IMR-90 (cell line): ENCODE results near the gene ESR1. TPM values are rescaled to one million over a fixed set of nuclear protein-coding genes. Genes with fewer than 3 reads are reported as not detected.

ENCODE experiments used
- ATAC-seq: fragments of 200-7000 bp; cut with Tn5 transposase; 2 replicates; pipeline ENCODE4 v1.9.1; 2020; ENCODE audit warnings: low read depth, mild to moderate bottlenecking, moderate library complexity
- BruUV-seq: library from RNA; stranded (reverse); fragments of 400-500 nt; replicated peaks from 2 replicates; lab custom pipeline; 2021; lab: Mats Ljungman, UMichigan
- CTCF ChIA-PET: fragments of 300-600 bp; formaldehyde crosslinking; extraction: SDS; loops from one replicate; lab custom pipeline; 2021; ENCODE audit warnings: antibody characterized with exemption; lab: Yijun Ruan, JAX
- POLR2A ChIA-PET: fragments of 300-600 bp; sonication (Branson Sonifier 250); formaldehyde crosslinking; loops from one replicate; lab custom pipeline; 2022; ENCODE audit warnings: antibody characterized with exemption; ENCODE audit not compliant: unreplicated experiment; lab: Charles Lee
- DNase-seq: peaks from one replicate; pipeline ENCODE4 v3.0.0; 2013
- H2AFZ ChIP-seq: replicated peaks from 2 replicates; pipeline ENCODE3; 2013; ENCODE audit warnings: low read length, mild to moderate bottlenecking; ENCODE audit not compliant: poor library complexity
- H2AK5ac ChIP-seq: 2 replicates; pipeline ENCODE4 v1.6.1; 2013; ENCODE audit warnings: low read depth, low read length, inconsistent platforms
- H2AK9ac ChIP-seq: replicated peaks from 2 replicates; pipeline ENCODE3; 2013; ENCODE audit warnings: mild to moderate bottlenecking, low read depth, low read length, moderate library complexity; ENCODE audit not compliant: poor library complexity
- H2BK120ac ChIP-seq: 2 replicates; pipeline ENCODE4 v1.6.1; 2013; ENCODE audit warnings: low read depth, low read length, inconsistent platforms
- H2BK15ac ChIP-seq: 3 replicates; pipeline ENCODE4 v1.6.1; 2013; ENCODE audit warnings: low read depth, low read length, inconsistent platforms
- H2BK20ac ChIP-seq: 2 replicates; pipeline ENCODE4 v1.6.1; 2013; ENCODE audit warnings: low read depth, mild to moderate bottlenecking, inconsistent platforms, low read length, moderate library complexity
- H2BK5ac ChIP-seq: 2 replicates; pipeline ENCODE4 v1.6.1; 2013; ENCODE audit warnings: mild to moderate bottlenecking, low read depth, low read length, inconsistent platforms; ENCODE audit not compliant: poor library complexity, severe bottlenecking
- H3K14ac ChIP-seq: replicated peaks from 2 replicates; pipeline ENCODE4 v1.6.1; 2013; ENCODE audit warnings: low read depth, low read length, inconsistent platforms
- H3K18ac ChIP-seq: 2 replicates; pipeline ENCODE4 v1.6.1; 2013; ENCODE audit warnings: low read depth, low read length, control low read depth
- H3K23ac ChIP-seq: 2 replicates; pipeline ENCODE4 v1.6.1; 2013; ENCODE audit warnings: low read depth, low read length, inconsistent platforms
- H3K27ac ChIP-seq: 2 replicates; pipeline ENCODE4 v1.5.1; 2013; ENCODE audit warnings: mild to moderate bottlenecking, control low read depth, low read length; ENCODE audit not compliant: insufficient read depth
- H3K27me3 ChIP-seq: 2 replicates; pipeline ENCODE4 v1.6.1; 2013; ENCODE audit warnings: low read length; ENCODE audit not compliant: control insufficient read depth, insufficient read depth
- H3K36me3 ChIP-seq: 2 replicates; pipeline ENCODE4 v1.6.1; 2013; ENCODE audit warnings: low read length, mixed read lengths; ENCODE audit not compliant: control insufficient read depth, insufficient read depth
- H3K4ac ChIP-seq: 2 replicates; pipeline ENCODE4 v1.6.1; 2013; ENCODE audit warnings: low read depth, low read length, inconsistent platforms
- H3K4me1 ChIP-seq: 2 replicates; pipeline ENCODE4 v1.6.1; 2013; ENCODE audit warnings: low read length, mixed read lengths; ENCODE audit not compliant: control insufficient read depth, insufficient read depth
- H3K4me2 ChIP-seq: 2 replicates; pipeline ENCODE4 v1.6.1; 2013; ENCODE audit warnings: low read depth, mild to moderate bottlenecking, control low read depth, low read length, moderate library complexity
- H3K4me3 ChIP-seq: 2 replicates; pipeline ENCODE4 v1.5.1; 2013; ENCODE audit warnings: low read depth, mild to moderate bottlenecking, control low read depth, low read length, moderate library complexity; ENCODE audit not compliant: insufficient read depth
- H3K56ac ChIP-seq: 2 replicates; pipeline ENCODE4 v1.6.1; 2013; ENCODE audit warnings: low read length, inconsistent platforms; ENCODE audit not compliant: insufficient read depth; ENCODE audit errors: extremely low read depth
- H3K79me1 ChIP-seq, 2 experiments: 2 replicates each; pipeline ENCODE4 v1.6.1; 2013; ENCODE audit warnings: low read length in 2 of 2, inconsistent platforms in 1 of 2, low read depth in 1 of 2
- H3K9ac ChIP-seq: 2 replicates; pipeline ENCODE4 v1.6.1; 2013; ENCODE audit warnings: low read depth, low read length, control low read depth
- H3K9me1 ChIP-seq: 2 replicates; pipeline ENCODE4 v1.6.1; 2013; ENCODE audit warnings: low read length, inconsistent platforms; ENCODE audit not compliant: insufficient read depth
- H3K9me3 ChIP-seq: 2 replicates; pipeline ENCODE4 v1.6.1; 2013; ENCODE audit warnings: low read length; ENCODE audit not compliant: control insufficient read depth, insufficient read depth
- H4K20me1 ChIP-seq: 2 replicates; pipeline ENCODE4 v1.6.1; 2013; ENCODE audit warnings: low read length, inconsistent platforms; ENCODE audit not compliant: insufficient read depth
- H4K5ac ChIP-seq: 2 replicates; pipeline ENCODE4 v1.6.1; 2013; ENCODE audit warnings: mild to moderate bottlenecking, low read depth, low read length, control low read depth
- H4K8ac ChIP-seq, 2 experiments: 2 replicates each; pipeline ENCODE4 v1.6.1; 2013; ENCODE audit warnings: low read depth in 2 of 2, low read length in 2 of 2, control low read depth in 1 of 2, inconsistent platforms in 1 of 2
- H4K91ac ChIP-seq: 2 replicates; pipeline ENCODE4 v1.6.1; 2013; ENCODE audit warnings: low read depth, low read length, inconsistent platforms; ENCODE audit not compliant: insufficient read depth
- BHLHE40 ChIP-seq: fragments of 150-350 bp; IDR thresholded peaks from 2 replicates; pipeline ENCODE4 v1.6.1; 2016; ENCODE audit warnings: mild to moderate bottlenecking, low read depth, low read length
- CTCF ChIP-seq: conservative IDR thresholded peaks from 2 replicates; pipeline ENCODE4 v1.5.1; 2012; ENCODE audit warnings: mild to moderate bottlenecking, low read depth, low read length, improper control_type of control experiment
- ELK1 ChIP-seq: fragments of 150-350 bp; IDR thresholded peaks from 2 replicates; pipeline ENCODE4 v1.6.1; 2016; ENCODE audit warnings: low read depth, mild to moderate bottlenecking, low read length, moderate library complexity, borderline replicate concordance
- FOS ChIP-seq: fragments of 150-350 bp; IDR thresholded peaks from 2 replicates; pipeline ENCODE4 v1.6.1; 2016; ENCODE audit warnings: low read depth, low read length
- MAFK ChIP-seq: IDR thresholded peaks from 2 replicates; pipeline ENCODE4 v1.6.1; 2012; ENCODE audit warnings: low read depth, low read length, improper control_type of control experiment
- MAZ ChIP-seq: IDR thresholded peaks from 2 replicates; pipeline ENCODE4 v1.6.1; 2012; ENCODE audit warnings: low read depth, mild to moderate bottlenecking, low read length, improper control_type of control experiment, moderate library complexity, borderline replicate concordance
- NFE2L2 ChIP-seq: fragments of 150-350 bp; IDR thresholded peaks from 2 replicates; pipeline ENCODE4 v1.6.1; 2016; ENCODE audit warnings: low read depth, mild to moderate bottlenecking, low read length
- POLR2A ChIP-seq: IDR thresholded peaks from 2 replicates; pipeline ENCODE4 v1.6.1; 2012; ENCODE audit warnings: mild to moderate bottlenecking, low read depth, low read length
- RAD21 ChIP-seq: IDR thresholded peaks from 2 replicates; pipeline ENCODE4 v1.6.1; 2012; ENCODE audit warnings: low read length, improper control_type of control experiment
- RCOR1 ChIP-seq: IDR thresholded peaks from 2 replicates; pipeline ENCODE4 v1.6.1; 2012; ENCODE audit warnings: mild to moderate bottlenecking, low read length, improper control_type of control experiment; ENCODE audit not compliant: insufficient replicate concordance
- RFX5 ChIP-seq: IDR thresholded peaks from 2 replicates; pipeline ENCODE4 v1.8.0; 2012; ENCODE audit warnings: low read depth, mild to moderate bottlenecking, low read length, moderate library complexity
- WGBS, 2 experiments: methylation state at CpG; one replicate each; pipeline versions ENCODE4 v1.1.5 to v1.1.7; 2013; ENCODE audit warnings: missing lambda C conversion rate in 2 of 2; ENCODE audit not compliant: insufficient read length in 1 of 2; ENCODE audit errors: extremely low coverage in 2 of 2; 5-methylcytosine and 5-hydroxymethylcytosine counted together
- dilution Hi-C: fragments of 300-500 bp; cut with HindIII; formaldehyde crosslinking; loops from one replicate; pipeline ENCODE4 v1.14.3; 2018; ENCODE audit warnings: low sequenced_read_pairs; ENCODE audit not compliant: unreplicated experiment
- in situ Hi-C: fragments of 300-500 bp; cut with MboI; formaldehyde crosslinking; loops from 3 replicates; pipeline ENCODE4 v1.14.3; 2019; ENCODE audit warnings: low sequenced_read_pairs, inconsistent platforms, mixed read lengths
- intact Hi-C: fragments of 100-400 bp; cut with micrococcal nuclease; formaldehyde crosslinking; loops from 2 replicates; pipeline ENCODE4 v1.10.0; 2022
- polyA plus RNA-seq, 3 experiments: library from polyadenylated mRNA; depleted of rRNA; stranded (reverse); fragments of >200 nt; gene quantifications; 2 replicates each; pipeline ENCODE4 v1.2.3, GENCODE V29; 2012; ENCODE audit warnings: low replicate concordance in 1 of 3
- total RNA-seq: library from RNA; depleted of rRNA; stranded (reverse); fragments of >200 nt; gene quantifications from 2 replicates; pipeline ENCODE4 v1.2.3, GENCODE V29; 2012

Gene ESR1
- total and polyA plus RNA-seq, 2 of the 4 experiments (the other 2 are of a cell fraction) = not detected

DNA sequence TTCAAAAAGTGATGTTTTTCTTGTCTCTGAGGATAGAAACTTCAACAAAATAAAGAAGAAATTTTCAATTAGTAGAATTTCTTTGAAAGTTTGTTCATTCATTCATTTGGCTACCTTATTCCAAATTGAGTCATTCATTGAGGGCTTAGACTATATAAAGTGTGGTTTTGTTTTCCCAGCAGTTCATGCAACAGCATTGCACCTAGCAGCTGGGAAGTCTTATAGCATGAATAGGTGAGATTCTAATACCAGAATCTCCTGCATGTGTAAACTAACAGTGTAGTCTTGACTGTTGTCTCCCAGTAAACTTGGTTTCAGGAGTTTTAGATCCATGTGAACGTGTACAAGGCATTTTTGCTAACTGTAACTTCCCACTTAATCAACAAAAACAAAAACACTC is 7.1 kb downstream of the ESR1 start:
- Histone ChIP-seq H2AK9ac (no peak overlapping the region), H2AK5ac (no peak overlapping the region), H3K4me3 (no peak overlapping the region), H3K27me3 (no peaks in the 10 kb centered on the region), H3K9ac (no peak overlapping the region), H4K20me1 (no peaks in the 10 kb centered on the region), H3K36me3 (no peaks in the 10 kb centered on the region), H4K5ac (no peak overlapping the region), H3K9me3 (no peaks in the 10 kb centered on the region), H2BK120ac (no peak overlapping the region), H3K14ac (no peak overlapping the region), H2BK5ac (no peak overlapping the region), H3K4me1 (no peaks in the 10 kb centered on the region), H3K56ac (no peak overlapping the region), H3K9me1 (no peaks in the 10 kb centered on the region), H3K18ac (no peak overlapping the region), H4K91ac (no peak overlapping the region), H4K8ac (no peak overlapping the region), H3K4ac (no peak overlapping the region), H3K23ac (no peak overlapping the region), H2BK20ac (no peak overlapping the region), H3K79me1 (no peaks in the 10 kb centered on the region), H3K27ac (no peak overlapping the region), H2AFZ (no peak overlapping the region), H3K4me2 (no peak overlapping the region), H2BK15ac (no peak overlapping the region)
- dilution Hi-C loops (no loop called here), intact Hi-C loops (no loop called here), in situ Hi-C loops (no loop called here)
- no CpG with 5 or more reads among the region's 1 CpG for WGBS, 2 experiments
- ChIA-PET POLR2A (no interaction called here), CTCF (no interaction called here)
- no peak for ATAC-seq
- no peak for DNase-seq
- TF ChIP-seq FOS (no peak), RAD21 (no peak), NFE2L2 (no peak), RCOR1 (no peak), BHLHE40 (no peak), ELK1 (no peak), MAFK (no peak), CTCF (no peak), MAZ (no peak), POLR2A (no peak), RFX5 (no peak)
- BruUV-seq = no TSS peak
